GM18526 (cell line): ENCODE data around the gene PRM1.

Experiments used
- POLR2A ChIP-seq: IDR thresholded peaks from 3 replicates; pipeline ENCODE4 v1.6.1; 2011; ENCODE audit not compliant: insufficient read length; ENCODE audit errors: extremely low read depth

Gene PRM1

GRCh38 chr16:11307639-11308492, 26.7 kb upstream of the PRM1 start:
- TF ChIP-seq POLR2A: no peak

GRCh38 chr16:11306997-11307638, 26.0 kb upstream of the PRM1 start:
- no peak for TF ChIP-seq POLR2A

DNA sequence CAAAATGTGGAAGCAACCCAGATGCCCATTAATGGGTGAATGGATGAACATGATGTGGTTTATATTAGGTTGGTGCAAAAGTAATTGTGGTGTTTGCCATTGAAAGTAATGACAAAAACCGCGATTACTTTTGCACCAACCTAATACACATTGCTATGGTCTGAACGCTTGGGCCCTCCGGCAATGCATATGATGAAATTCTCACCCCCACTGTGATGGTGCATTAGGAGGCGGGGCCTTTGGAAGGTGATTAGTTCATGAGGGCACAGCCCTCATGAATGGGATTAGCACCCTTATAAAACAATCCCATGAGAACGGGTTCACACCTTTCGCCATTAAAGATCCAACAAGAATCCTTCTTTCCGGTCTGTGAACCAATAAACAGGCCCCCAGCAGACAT, 25.3 kb upstream of the PRM1 start:
- no peak for TF ChIP-seq POLR2A

- TF ChIP-seq POLR2A: no peak
These were observed 22.4 kb upstream of the PRM1 start for GRCh38 chr16:11303405-11304138.

GRCh38 chr16:11302977-11303376, 21.8 kb upstream of the PRM1 start:
- TF ChIP-seq POLR2A: no peak

DNA sequence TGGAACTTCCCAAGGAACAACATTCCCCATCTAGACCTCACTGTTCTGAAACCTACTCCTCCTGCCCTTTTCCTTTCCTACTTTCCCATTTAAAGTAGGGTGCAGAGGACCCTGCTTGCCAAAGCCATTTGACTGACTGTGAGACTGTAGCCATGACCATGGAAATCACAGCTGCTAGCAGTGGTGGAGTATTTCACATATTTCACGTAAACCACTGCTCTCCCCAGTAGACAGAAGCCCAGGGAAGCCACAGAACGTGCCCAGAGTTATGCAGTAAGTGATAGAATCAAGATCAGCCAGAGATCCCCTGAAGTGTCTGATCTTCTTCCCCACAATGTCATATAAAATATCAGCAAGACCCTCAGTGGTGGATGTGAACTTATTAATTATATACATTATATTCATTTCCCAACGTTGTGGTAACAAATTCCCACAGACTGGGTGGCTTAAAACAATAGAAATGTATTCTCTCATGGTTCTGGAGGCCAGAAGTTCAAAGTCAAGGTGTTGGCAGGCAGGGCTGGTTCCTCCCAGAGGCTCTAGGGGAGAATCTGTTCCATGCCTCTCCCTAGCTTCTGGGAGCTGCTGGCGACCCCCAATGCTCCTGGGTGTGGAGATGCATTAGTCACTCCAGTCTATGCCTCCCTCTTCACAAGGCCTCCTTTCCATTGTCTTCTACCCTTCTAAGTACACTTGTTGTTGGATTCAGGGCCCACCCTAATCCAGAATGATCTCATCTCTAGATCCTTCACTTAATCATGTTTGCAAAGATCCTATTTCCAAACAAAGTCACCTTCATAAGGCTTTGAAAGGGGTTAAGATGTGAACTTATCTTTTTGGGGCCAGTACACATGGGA, 20.7 kb upstream of the PRM1 start:
- TF ChIP-seq POLR2A: no peak

GRCh38 chr16:11300560-11300892, 19.4 kb upstream of the PRM1 start:
- no peak for TF ChIP-seq POLR2A

- TF ChIP-seq POLR2A: no peak
These were observed 18.9 kb upstream of the PRM1 start for GRCh38 chr16:11299865-11300559.

DNA sequence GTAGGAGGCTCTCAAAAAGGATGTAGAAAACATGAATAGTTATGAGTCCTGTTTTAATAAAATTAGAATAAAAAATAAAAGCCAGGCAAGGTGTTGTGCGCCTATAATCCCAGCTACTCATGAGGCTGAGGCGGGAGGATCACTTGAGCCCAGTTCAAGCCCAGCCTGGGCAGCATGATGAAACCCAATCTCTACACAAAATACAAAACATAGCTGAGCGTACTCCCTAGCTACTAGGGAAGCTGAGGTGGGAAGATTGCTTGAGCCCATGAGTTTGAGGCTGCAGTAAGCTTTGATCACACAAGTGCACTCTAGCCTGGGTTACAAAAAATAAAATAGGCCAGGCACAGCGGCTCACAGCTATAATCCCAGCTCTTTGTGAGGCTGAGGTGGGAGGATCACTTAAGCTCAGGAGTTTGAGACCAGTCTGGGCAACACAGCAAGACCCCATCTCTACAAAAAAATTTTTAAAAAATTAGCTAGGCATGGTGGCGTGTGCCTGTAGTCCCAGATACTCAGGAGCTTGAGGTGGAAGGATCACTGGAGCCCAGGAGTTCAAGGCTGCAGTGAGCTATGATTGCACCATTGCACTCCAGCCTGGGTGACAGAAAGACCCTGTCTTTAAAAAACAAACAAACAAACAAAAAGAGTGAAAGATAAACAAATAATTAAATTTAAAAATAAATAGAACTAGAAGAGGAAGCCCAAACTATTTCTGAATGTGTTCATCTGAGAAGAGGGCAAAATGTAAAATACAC, 17.2 kb upstream of the PRM1 start:
- no peak for TF ChIP-seq POLR2A

DNA sequence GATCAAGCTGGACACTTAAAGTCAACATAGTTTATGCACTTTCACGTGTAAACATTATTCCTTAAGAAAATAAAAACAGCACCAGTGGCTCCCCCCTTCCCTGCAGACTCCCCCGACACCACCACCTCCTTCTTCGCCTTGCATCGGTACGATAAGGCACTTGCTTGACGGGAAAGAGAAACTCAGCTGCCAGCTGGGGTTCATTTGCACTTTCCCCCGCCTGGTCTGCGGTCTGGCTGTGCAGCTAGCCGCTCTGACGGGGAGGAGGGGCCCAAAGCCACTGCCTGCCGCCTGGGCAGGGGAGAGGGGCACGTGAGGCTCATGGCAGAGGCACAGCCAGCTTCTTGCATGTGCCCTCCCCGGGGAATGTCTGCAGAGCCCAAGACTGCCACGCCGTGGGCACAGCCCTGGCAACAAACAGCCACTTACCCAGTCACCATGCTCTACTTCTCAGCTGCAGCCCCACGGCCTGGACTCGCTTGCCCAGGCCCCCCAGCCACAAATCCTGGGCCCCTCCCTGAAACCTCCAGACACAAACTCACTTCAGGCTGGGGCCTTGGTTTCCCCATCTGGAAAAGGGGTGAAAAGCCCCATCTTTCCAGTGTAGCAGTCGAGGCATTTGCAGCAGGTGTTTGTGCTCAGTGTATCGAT, 16.5 kb upstream of the PRM1 start:
- TF ChIP-seq POLR2A: peak; percentile 41

GRCh38 chr16:11296706-11297491, 15.8 kb upstream of the PRM1 start:
- no peak for TF ChIP-seq POLR2A

DNA sequence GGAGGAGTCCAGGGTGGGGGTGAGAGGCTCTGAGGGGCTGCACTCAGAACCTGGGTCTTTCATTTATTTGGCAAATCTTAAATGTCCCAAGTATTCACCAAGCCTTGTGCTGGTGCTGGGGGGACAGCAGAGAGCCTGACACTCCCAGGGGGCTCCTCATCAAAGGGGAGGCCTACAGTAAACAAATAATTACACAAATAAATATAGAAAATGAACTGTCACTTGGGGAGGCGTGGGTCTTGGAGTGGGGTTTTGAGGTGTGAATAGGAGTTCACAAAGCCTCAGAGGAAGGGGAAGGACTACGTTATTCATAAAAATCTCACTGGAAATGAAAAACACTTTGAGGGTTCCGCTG, 15.2 kb upstream of the PRM1 start:
- no peak for TF ChIP-seq POLR2A

GRCh38 chr16:11295672-11296071, 14.5 kb upstream of the PRM1 start:
- no peak for TF ChIP-seq POLR2A
